Measurements from ENCODE around the gene ART3. TPM values are rescaled to one million over a fixed set of nuclear protein-coding genes. Genes with fewer than 3 reads are reported as not detected.

ART3 gene
- total RNA-seq, 1 experiment from 2014 or later = not detected

- Histone ChIP-seq H3K27me3 (ENCODE audit: control insufficient read depth, insufficient read depth, low read length) (no peaks in the 10 kb centered on the region), H3K4me3 (ENCODE audit: low read depth in 2 of 2, low read length in 2 of 2) (no peak overlapping the region), H3K9me3 (ENCODE audit: control insufficient read depth, insufficient read depth, low read depth, low read length) (no peaks in the 10 kb centered on the region), H3K36me3 (ENCODE audit: control insufficient read depth, insufficient read depth, low read length) (no peaks in the 10 kb centered on the region; the same call in 1 of the 2 replicates), H3K4me1 (ENCODE audit: control insufficient read depth, insufficient read depth, low read length) (no peaks in the 10 kb centered on the region), H3K27ac (ENCODE audit: low read length) (no peak overlapping the region)
- CTCF ChIA-PET = no interaction called here
- in situ Hi-C loops (cut with HindIII; ENCODE audit: low pct_unique_long_range_greater_than_20kb, low sequenced_read_pairs) = no loop called here
- no peak for ATAC-seq
- no peak for TF ChIP-seq REST (IDR thresholded peaks at IDR 0.05; ENCODE audit: insufficient read depth in 1 of 2, low read depth in 2 of 2, low read length in 1 of 2)
- TF ChIP-seq POLR2AphosphoS5 (IDR thresholded peaks at IDR 0.05; ENCODE audit: low read depth, low read length) = no peak
- no peak for TF ChIP-seq SIN3A (IDR thresholded peaks at IDR 0.05; ENCODE audit: borderline replicate concordance, insufficient read depth, low read depth, low read length)
- no peak for TF ChIP-seq TCF7L2 (IDR thresholded peaks at IDR 0.05; ENCODE audit: low read depth, low read length)
- no peak for TF ChIP-seq CTCF (IDR thresholded peaks at IDR 0.05)
- no peak for DNase-seq (ENCODE audit: low read depth, low spot score)
- POLR2A ChIA-PET = no interaction called here
- intact Hi-C loops (cut with micrococcal nuclease; ENCODE audit: unreplicated experiment) = no loop called here
- BruUV-seq (replicated peaks) = no TSS peak
These were observed 82.1 kb downstream of the ART3 start for GRCh38 chr4:76156635-76157034.

GRCh38 chr4:76160355-76160754 lies 85.8 kb downstream of the ART3 start:
- no peaks in the 10 kb centered on the region for H3K9me3 ChIP-seq (ENCODE audit: control insufficient read depth, insufficient read depth, low read depth, low read length)
- H3K36me3 ChIP-seq (ENCODE audit: control insufficient read depth, insufficient read depth, low read length) = peaks cover 2% of the 10 kb centered on the region
- DNase-seq (ENCODE audit: low read depth, low spot score) (no peak), ATAC-seq (no peak)
- no peak overlapping the region for H3K27ac ChIP-seq (ENCODE audit: low read length)
- H3K27me3 ChIP-seq (ENCODE audit: control insufficient read depth, insufficient read depth, low read length) = no peaks in the 10 kb centered on the region
- in situ Hi-C loops (cut with HindIII; ENCODE audit: low pct_unique_long_range_greater_than_20kb, low sequenced_read_pairs) = no loop called here
- TF ChIP-seq SIN3A (IDR thresholded peaks at IDR 0.05; ENCODE audit: borderline replicate concordance, insufficient read depth, low read depth, low read length) = no peak
- TF ChIP-seq POLR2AphosphoS5 (IDR thresholded peaks at IDR 0.05; ENCODE audit: low read depth, low read length) = no peak
- no peak for TF ChIP-seq TCF7L2 (IDR thresholded peaks at IDR 0.05; ENCODE audit: low read depth, low read length)
- TF ChIP-seq REST (IDR thresholded peaks at IDR 0.05; ENCODE audit: insufficient read depth in 1 of 2, low read depth in 2 of 2, low read length in 1 of 2) = no peak
- no peak for TF ChIP-seq CTCF (IDR thresholded peaks at IDR 0.05)
- POLR2A ChIA-PET = no interaction called here
- BruUV-seq (replicated peaks) = TSS peak; percentile 79
- intact Hi-C loops (cut with micrococcal nuclease; ENCODE audit: unreplicated experiment) = no loop called here
- no peak overlapping the region for H3K4me3 ChIP-seq (ENCODE audit: low read depth in 2 of 2, low read length in 2 of 2)
- H3K4me1 ChIP-seq (ENCODE audit: control insufficient read depth, insufficient read depth, low read length) = no peaks in the 10 kb centered on the region
- CTCF ChIA-PET = no interaction called here

Other genes with a start within 250 kb of the ART3 start
- not detected for gene PPEF2, start 172.3 kb upstream of the ART3 start, total RNA-seq (2021; ENCODE audit: unreplicated experiment)
- 11.9 TPM for gene NAAA, start 133.7 kb upstream of the ART3 start, total RNA-seq (2021; ENCODE audit: unreplicated experiment)
- 35.1 TPM for gene SDAD1, start 83.8 kb upstream of the ART3 start, total RNA-seq (2021; ENCODE audit: unreplicated experiment)
- not detected for gene CXCL9, start 67.2 kb upstream of the ART3 start, total RNA-seq (2021; ENCODE audit: unreplicated experiment)
- not detected for gene CXCL10, start 51.2 kb upstream of the ART3 start, total RNA-seq (2021; ENCODE audit: unreplicated experiment)
- not detected for gene CXCL11, start 38.6 kb upstream of the ART3 start, total RNA-seq (2021; ENCODE audit: unreplicated experiment)
- 32.1 TPM for gene NUP54, start 73.7 kb downstream of the ART3 start, total RNA-seq (2021; ENCODE audit: unreplicated experiment)
- 59.4 TPM for gene SCARB2, start 139.1 kb downstream of the ART3 start, total RNA-seq (2021; ENCODE audit: unreplicated experiment)
- 0.72 TPM for gene FAM47E, start 177.0 kb downstream of the ART3 start, total RNA-seq (2021; ENCODE audit: unreplicated experiment)
- 4.9 TPM for gene STBD1, start 232.0 kb downstream of the ART3 start, total RNA-seq (2021; ENCODE audit: unreplicated experiment)

Measured in Panc1 (cell line).